CD4-positive, CD25-positive, alpha-beta regulatory T cell (primary cell): ENCODE data around the gene SORBS2. TPM values are rescaled to one million over a fixed set of nuclear protein-coding genes. Genes with fewer than 3 reads are reported as not detected.

Experiments
- ATAC-seq, 2 donors: fragments of 150-1000 bp; cut with Tn5 transposase; one replicate each; pipeline ENCODE4 v1.10.0; 2021; ENCODE audit warnings: low read depth in 2 of 2, moderate number of reproducible peaks in 2 of 2, moderate library complexity in 1 of 2
- DNase-seq, 3 donors: peaks; one replicate each; pipeline versions ENCODE4 v3.0.0 to v3.0.0-alpha.2; 2012 to 2022; ENCODE audit warnings: mixed read lengths in 1 of 3
- H3K27ac ChIP-seq: one replicate; pipeline ENCODE4 v1.7.0; 2013; ENCODE audit warnings: mild to moderate bottlenecking, low read length; ENCODE audit not compliant: insufficient read depth, poor library complexity, severe bottlenecking
- H3K27me3 ChIP-seq: one replicate; pipeline ENCODE4 v1.7.0; 2013; ENCODE audit warnings: low read length; ENCODE audit not compliant: control insufficient read depth, insufficient read depth
- H3K36me3 ChIP-seq: one replicate; pipeline ENCODE4 v1.7.0; 2013; ENCODE audit warnings: mild to moderate bottlenecking, low read length, moderate library complexity; ENCODE audit not compliant: control insufficient read depth, insufficient read depth
- H3K4me1 ChIP-seq: 2 replicates; pipeline ENCODE4 v1.7.0; 2013; ENCODE audit warnings: mild to moderate bottlenecking, low read length; ENCODE audit not compliant: insufficient read depth, control insufficient read depth, poor library complexity, severe bottlenecking
- H3K4me3 ChIP-seq: one replicate; pipeline ENCODE4 v1.7.0; 2013; ENCODE audit warnings: low read depth, mild to moderate bottlenecking, low read length, moderate library complexity
- H3K9me3 ChIP-seq, 2 experiments: 1 replicate in 1 of 2; 2 replicates in 1 of 2; pipeline ENCODE4 v1.7.0; 2013; ENCODE audit warnings: low read length in 2 of 2, mild to moderate bottlenecking in 1 of 2, moderate library complexity in 1 of 2; ENCODE audit not compliant: control insufficient read depth in 2 of 2
- H3K27ac Mint-ChIP-seq, 3 donors: one replicate each; pipeline ENCODE4 v1.8.0; 2020 to 2022; ENCODE audit warnings: mild to moderate bottlenecking in 3 of 3, mixed read lengths in 3 of 3, moderate library complexity in 2 of 3
- H3K27me3 Mint-ChIP-seq: one replicate; pipeline ENCODE4 v1.8.0; 2022; ENCODE audit warnings: mild to moderate bottlenecking, mixed read lengths
- H3K36me3 Mint-ChIP-seq: one replicate; pipeline ENCODE4 v1.8.0; 2020; ENCODE audit warnings: mixed read lengths
- H3K4me1 Mint-ChIP-seq, 4 donors: one replicate each; pipeline ENCODE4 v1.8.0; 2020 to 2022; ENCODE audit warnings: mixed read lengths in 4 of 4, mild to moderate bottlenecking in 1 of 4
- H3K4me3 Mint-ChIP-seq, 4 donors: one replicate each; pipeline ENCODE4 v1.8.0; 2020 to 2022; ENCODE audit warnings: mild to moderate bottlenecking in 4 of 4, mixed read lengths in 4 of 4, moderate library complexity in 3 of 4
- H3K9me3 Mint-ChIP-seq, 7 donors: one replicate each; pipeline ENCODE4 v1.8.0; 2020 to 2022; ENCODE audit warnings: mixed read lengths in 7 of 7, mild to moderate bottlenecking in 3 of 7, moderate library complexity in 2 of 7
- polyA plus RNA-seq, 4 donors: library from polyadenylated mRNA; unstranded; fragments of 300-500 nt; fragmentation: Illumina TruSeq; gene quantifications; one replicate each; pipeline ENCODE4 v1.2.3, GENCODE V29; 2021
- total RNA-seq: library from RNA; stranded (reverse); gene quantifications from one replicate; pipeline ENCODE4 v1.2.3, GENCODE V29; 2022

The SORBS2 gene
- total and polyA plus RNA-seq, 5 donors from 2014 or later: 0.07 TPM; not detected in 4

- Histone ChIP-seq H3K27me3 (no peaks in the 10 kb centered on the region), H3K4me3 (no peak overlapping the region), H3K9me3 (no peaks in the 10 kb centered on the region), H3K36me3 (no peaks in the 10 kb centered on the region), H3K4me1 (no peaks in the 10 kb centered on the region), H3K27ac (no peak overlapping the region)
- no peaks in the 10 kb centered on the region for H3K9me3 Mint-ChIP-seq
- peaks cover 5% of the 10 kb centered on the region for H3K27me3 Mint-ChIP-seq
- H3K27ac Mint-ChIP-seq: no peak overlapping the region
- ATAC-seq (no peak), DNase-seq (no peak)
- no peaks in the 10 kb centered on the region for H3K36me3 Mint-ChIP-seq
- H3K4me1 Mint-ChIP-seq: no peaks in the 10 kb centered on the region
- H3K4me3 Mint-ChIP-seq: no peak overlapping the region
These were observed 26.1 kb upstream of the SORBS2 start for GRCh38 chr4:185838104-185838452.

GRCh38 chr4:185837415-185838103, 25.6 kb upstream of the SORBS2 start:
- Histone ChIP-seq H3K27me3 (no peaks in the 10 kb centered on the region), H3K4me1 (no peaks in the 10 kb centered on the region), H3K9me3 (no peaks in the 10 kb centered on the region), H3K4me3 (no peak overlapping the region), H3K36me3 (no peaks in the 10 kb centered on the region), H3K27ac (no peak overlapping the region)
- H3K9me3 Mint-ChIP-seq: no peaks in the 10 kb centered on the region
- no peaks in the 10 kb centered on the region for H3K4me1 Mint-ChIP-seq
- H3K27ac Mint-ChIP-seq: no peak overlapping the region
- H3K36me3 Mint-ChIP-seq: no peaks in the 10 kb centered on the region
- ATAC-seq (no peak), DNase-seq (no peak)
- H3K4me3 Mint-ChIP-seq: no peak overlapping the region
- H3K27me3 Mint-ChIP-seq: peaks cover 5% of the 10 kb centered on the region

- Histone ChIP-seq H3K4me3 (no peak overlapping the region), H3K9me3 (no peaks in the 10 kb centered on the region), H3K27me3 (no peaks in the 10 kb centered on the region), H3K27ac (no peak overlapping the region), H3K4me1 (no peaks in the 10 kb centered on the region), H3K36me3 (no peaks in the 10 kb centered on the region)
- Mint-ChIP-seq H3K36me3 (no peaks in the 10 kb centered on the region), H3K4me1 (no peaks in the 10 kb centered on the region), H3K27ac (no peak overlapping the region), H3K9me3 (no peaks in the 10 kb centered on the region), H3K27me3 (peaks cover 5% of the 10 kb centered on the region), H3K4me3 (no peak overlapping the region)
- DNase-seq (no peak), ATAC-seq (no peak)
These were observed 24.5 kb upstream of the SORBS2 start for GRCh38 chr4:185836241-185837084.

GRCh38 chr4:185835814-185836213, 23.8 kb upstream of the SORBS2 start:
- Mint-ChIP-seq H3K4me3 (no peak overlapping the region), H3K4me1 (no peaks in the 10 kb centered on the region), H3K27ac (no peak overlapping the region), H3K27me3 (peaks cover 9% of the 10 kb centered on the region), H3K36me3 (no peaks in the 10 kb centered on the region), H3K9me3 (no peaks in the 10 kb centered on the region)
- no peak overlapping the region for H3K4me3 ChIP-seq
- H3K9me3 ChIP-seq: no peaks in the 10 kb centered on the region
- DNase-seq (no peak), ATAC-seq (no peak)
- H3K27me3 ChIP-seq: no peaks in the 10 kb centered on the region
- no peak overlapping the region for H3K27ac ChIP-seq
- H3K4me1 ChIP-seq: no peaks in the 10 kb centered on the region
- no peaks in the 10 kb centered on the region for H3K36me3 ChIP-seq

- H3K36me3 Mint-ChIP-seq: no peaks in the 10 kb centered on the region
- no peak overlapping the region for H3K27ac Mint-ChIP-seq
- H3K9me3 Mint-ChIP-seq: no peaks in the 10 kb centered on the region
- no peaks in the 10 kb centered on the region for H3K4me1 Mint-ChIP-seq
- H3K9me3 ChIP-seq: no peaks in the 10 kb centered on the region
- no peaks in the 10 kb centered on the region for H3K4me1 ChIP-seq
- DNase-seq (no peak), ATAC-seq (no peak)
- no peak overlapping the region for H3K4me3 ChIP-seq
- H3K27ac ChIP-seq: no peak overlapping the region
- H3K36me3 ChIP-seq: no peaks in the 10 kb centered on the region
- no peaks in the 10 kb centered on the region for H3K27me3 ChIP-seq
- peaks cover 10% of the 10 kb centered on the region for H3K27me3 Mint-ChIP-seq
- H3K4me3 Mint-ChIP-seq: no peak overlapping the region
These were observed 23.3 kb upstream of the SORBS2 start for GRCh38 chr4:185835336-185835735.

- Mint-ChIP-seq H3K9me3 (no peaks in the 10 kb centered on the region), H3K27me3 (peaks cover 10% of the 10 kb centered on the region), H3K27ac (no peak overlapping the region), H3K36me3 (no peaks in the 10 kb centered on the region), H3K4me1 (no peaks in the 10 kb centered on the region), H3K4me3 (no peak overlapping the region)
- Histone ChIP-seq H3K27ac (no peak overlapping the region), H3K27me3 (no peaks in the 10 kb centered on the region), H3K4me1 (no peaks in the 10 kb centered on the region), H3K4me3 (no peak overlapping the region), H3K36me3 (no peaks in the 10 kb centered on the region), H3K9me3 (no peaks in the 10 kb centered on the region)
- no peak for ATAC-seq
- no peak for DNase-seq
These were observed 22.8 kb upstream of the SORBS2 start for GRCh38 chr4:185834778-185835177.

GRCh38 chr4:185834088-185834487, 22.1 kb upstream of the SORBS2 start:
- Mint-ChIP-seq H3K36me3 (no peaks in the 10 kb centered on the region), H3K9me3 (peaks cover 0 to 1% (median 0%) of the 10 kb centered on the region in 7 donors), H3K4me3 (no peak overlapping the region)

More at GRCh38 chr4:185834088-185834487, 22.1 kb upstream of the SORBS2 start:
- no peak for DNase-seq
- Mint-ChIP-seq H3K4me1 (no peaks in the 10 kb centered on the region), H3K27ac (no peak overlapping the region), H3K27me3 (peaks cover 10% of the 10 kb centered on the region)
- Histone ChIP-seq H3K27ac (no peak overlapping the region), H3K27me3 (no peaks in the 10 kb centered on the region), H3K4me3 (no peak overlapping the region), H3K4me1 (no peaks in the 10 kb centered on the region), H3K9me3 (no peaks in the 10 kb centered on the region), H3K36me3 (no peaks in the 10 kb centered on the region)
- no peak for ATAC-seq
